Central memory CD4-positive, alpha-beta T cell (primary cell): ENCODE measurements around the gene IPO11.
"Not testable (repeated sequence)": the region's sequence is repeated elsewhere in the genome, so short reads cannot be mapped to it uniquely, and the experiment has no call there.

Experiments used
- DNase-seq: peaks from one replicate; pipeline ENCODE4 v3.0.0; 2022

Gene IPO11

DNA sequence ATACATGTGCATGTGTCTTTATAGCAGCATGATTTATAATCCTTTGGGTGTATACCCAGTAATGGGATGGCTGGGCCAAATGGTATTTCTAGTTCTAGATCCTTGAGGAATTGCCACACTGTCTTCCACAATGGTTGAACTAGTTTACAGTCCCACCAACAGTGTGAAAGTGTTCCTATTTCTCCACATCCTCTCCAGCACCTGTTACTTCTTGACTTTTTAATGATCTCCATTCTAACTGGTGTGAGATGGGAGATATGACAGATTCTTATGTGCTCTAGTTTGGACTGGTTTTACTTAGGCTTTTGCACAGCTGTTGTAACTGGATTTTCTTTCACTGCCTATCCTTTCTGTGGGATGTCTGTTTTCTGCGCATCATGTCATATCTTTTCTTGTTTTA lies 108.2 kb downstream of the IPO11 start:
- not testable (repeated sequence) for DNase-seq

DNA sequence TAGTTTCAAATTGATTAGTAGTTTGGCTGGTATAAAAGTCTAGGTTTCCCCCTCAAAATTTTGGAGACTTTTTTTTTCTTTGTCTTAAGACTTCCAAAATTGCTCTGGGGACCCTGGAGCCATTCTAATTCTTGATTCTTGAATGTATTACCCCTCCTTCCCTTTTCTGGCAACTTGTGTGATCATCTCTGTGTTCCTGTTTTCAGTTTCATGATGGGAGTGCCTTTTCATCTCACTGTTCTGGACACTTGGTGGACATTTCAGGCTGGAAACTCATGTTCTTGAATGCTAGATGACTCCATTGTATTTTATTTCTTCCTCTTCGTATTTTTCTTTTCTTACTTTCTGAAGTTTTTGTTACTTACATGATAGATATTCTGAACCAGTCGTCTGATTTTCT lies 108.8 kb downstream of the IPO11 start:
- no peak for DNase-seq

DNA sequence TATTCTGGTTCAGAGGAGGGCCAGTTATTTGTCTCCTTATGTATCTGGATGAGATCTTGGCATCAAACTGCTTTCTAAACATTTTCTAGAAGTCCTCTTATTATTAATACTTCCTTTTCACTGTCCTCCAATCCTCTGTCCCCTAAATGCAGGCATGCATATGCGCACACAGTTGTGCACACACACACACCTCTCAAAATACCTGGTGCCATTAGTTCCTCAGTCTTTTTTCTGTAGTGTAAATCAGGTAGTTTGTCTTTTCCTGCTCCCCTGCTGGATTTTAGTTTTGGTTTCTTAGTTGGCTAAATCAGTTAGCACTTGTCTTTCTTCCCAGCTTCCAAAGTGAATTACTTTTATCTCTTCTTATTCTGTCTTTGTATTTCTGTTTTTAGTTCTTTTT lies 110.2 kb downstream of the IPO11 start:
- no peak for DNase-seq

DNA sequence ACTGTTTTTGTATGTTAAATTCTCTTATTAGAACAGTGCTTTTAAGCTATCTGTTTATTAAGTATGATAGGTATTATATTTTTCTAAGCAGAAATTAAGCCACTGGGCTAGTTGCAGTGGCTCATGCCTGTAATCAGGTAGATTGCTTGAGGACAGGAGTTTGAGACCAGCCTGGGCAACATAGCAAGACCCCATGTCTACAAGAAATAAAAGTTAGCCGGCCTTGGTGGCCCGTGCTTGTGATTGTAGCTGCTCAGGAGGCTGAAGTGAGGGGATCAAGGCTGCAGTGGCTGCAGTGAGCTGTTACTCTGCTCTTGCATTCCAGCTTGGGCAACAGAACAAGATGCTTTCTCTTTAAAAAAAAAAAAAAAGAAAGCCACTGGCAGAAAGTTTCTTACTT lies 121.0 kb downstream of the IPO11 start:
- DNase-seq: no peak

GRCh38 chr5:62534461-62535236 lies 122.1 kb downstream of the IPO11 start:
- DNase-seq: no peak

GRCh38 chr5:62536232-62536631 lies 123.7 kb downstream of the IPO11 start:
- no peak for DNase-seq

- DNase-seq: no peak
Observed at GRCh38 chr5:62536783-62537182, 124.2 kb downstream of the IPO11 start.

DNA sequence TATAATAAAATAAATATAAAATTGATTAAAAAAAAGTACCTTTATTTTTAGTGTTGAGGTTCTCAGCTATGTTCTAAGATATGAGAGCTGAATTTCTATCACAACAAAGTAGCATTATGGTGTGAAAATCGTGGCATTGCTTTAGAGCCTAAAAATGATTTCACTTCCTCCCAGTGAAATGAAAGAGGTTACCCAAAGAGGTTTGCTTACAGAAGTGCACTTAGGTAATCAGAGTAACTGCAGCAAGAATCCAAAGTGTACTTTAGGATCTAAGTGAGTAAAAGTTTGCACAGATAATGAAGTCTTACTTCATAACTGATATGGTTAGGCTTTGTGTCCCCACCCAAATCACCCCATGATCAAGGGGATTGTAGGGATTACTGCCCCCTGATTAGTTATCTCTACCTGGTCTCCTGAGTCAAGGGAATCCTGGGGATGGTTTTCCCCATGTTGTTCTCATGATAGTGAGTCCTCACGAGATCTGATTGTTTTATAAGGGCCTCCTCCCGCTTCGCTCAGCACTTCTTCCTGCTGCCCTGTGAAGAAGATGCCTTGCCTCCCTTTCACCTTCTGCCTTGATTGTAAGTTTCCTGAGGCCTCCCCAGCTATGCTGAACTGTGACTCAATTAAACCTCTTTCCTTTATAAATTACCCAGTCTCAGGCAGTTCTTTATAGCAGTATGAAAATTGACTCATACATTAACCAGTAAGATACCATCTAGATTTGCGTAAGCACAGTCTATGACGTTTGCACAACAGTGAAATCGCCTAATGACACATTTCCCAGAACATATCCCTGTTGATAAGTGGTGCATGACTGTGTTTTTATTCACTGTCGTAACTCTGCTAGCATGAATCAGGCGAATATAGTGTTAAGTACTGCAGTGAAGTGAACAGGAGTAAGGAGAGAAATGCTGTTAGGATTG lies 125.7 kb downstream of the IPO11 start:
- no peak for DNase-seq

DNA sequence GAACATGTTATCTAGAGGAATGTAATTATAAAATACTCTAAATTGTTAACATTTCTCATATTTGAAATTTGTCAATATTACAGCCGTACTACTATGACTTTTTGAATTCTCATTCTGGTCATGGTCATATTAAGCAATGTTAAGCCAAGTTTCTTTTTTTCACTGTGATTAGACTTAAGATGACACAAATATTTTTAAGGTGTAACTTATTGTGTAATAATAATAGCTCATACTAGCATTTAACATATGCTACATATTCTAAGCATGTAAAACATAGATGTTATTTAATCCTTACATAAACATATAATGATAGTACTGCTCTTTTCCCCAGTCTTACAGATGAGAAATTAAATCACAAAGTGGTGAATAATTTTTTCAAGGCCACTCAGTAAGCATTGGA lies 130.2 kb downstream of the IPO11 start:
- no peak for DNase-seq

- DNase-seq: no peak
Observed at GRCh38 chr5:62547945-62548630, 135.5 kb downstream of the IPO11 start.

GRCh38 chr5:62550103-62550502 lies 137.5 kb downstream of the IPO11 start:
- DNase-seq: no peak

DNA sequence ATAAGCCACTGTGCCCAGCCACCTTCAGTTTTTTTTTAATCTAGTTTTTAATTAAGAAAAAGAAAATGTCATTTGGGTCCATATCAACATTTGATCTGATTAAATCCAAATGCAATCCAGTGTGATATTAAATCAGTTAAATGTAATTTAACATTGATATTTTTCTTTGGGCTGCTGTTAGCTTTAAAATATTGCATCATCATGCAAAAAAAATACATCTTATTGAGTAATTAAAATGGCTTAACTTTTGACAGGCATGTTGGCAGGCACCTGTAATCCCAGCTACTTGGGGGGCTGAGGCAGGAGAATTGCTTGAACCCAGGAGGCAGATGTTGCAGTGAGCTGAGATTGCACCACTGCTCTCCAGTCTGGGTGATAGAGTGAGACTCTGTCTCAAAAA lies 143.4 kb downstream of the IPO11 start:
- DNase-seq: no peak

- no peak for DNase-seq
Observed at GRCh38 chr5:62558941-62559340, 146.4 kb downstream of the IPO11 start.

DNA sequence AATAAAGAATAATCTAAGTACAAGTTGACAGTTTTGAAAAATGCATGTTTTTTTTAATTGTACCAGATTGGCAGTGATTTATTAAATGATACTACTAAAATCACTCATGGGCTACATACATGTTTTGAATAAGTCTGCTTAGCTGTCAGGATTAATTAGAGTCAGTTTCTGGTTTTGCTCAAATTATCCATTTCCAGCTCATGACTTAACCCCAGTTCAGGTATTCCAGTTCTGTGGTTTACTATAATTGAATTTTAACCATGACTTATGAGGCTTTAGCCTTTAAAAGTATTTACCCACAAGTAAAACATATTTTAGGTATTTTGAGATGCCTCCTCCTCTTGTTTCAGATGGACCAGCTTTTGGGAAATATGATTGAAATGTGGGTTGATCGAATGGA lies 148.2 kb downstream of the IPO11 start:
- no peak for DNase-seq

- DNase-seq: no peak
Observed at GRCh38 chr5:62561896-62562295, 149.3 kb downstream of the IPO11 start.

DNA sequence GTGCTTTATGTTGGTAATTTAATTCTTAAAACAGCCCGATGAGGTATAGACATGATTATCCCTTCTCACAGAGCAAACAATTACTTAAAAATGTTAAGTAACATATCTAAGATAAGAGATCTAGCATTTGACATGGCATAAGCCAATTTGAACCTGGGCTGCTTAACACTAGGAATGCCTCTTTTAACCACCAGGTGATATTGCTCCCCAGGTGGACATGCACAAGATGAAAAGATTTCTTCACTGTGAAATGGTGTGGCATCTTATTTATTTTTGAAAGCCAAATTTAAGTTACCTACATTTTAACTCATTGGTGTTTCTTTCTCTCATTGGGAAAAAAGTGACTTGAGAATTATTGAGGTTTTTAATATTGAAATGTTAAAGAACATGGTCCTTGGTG lies 150.3 kb downstream of the IPO11 start:
- DNase-seq: no peak

DNA sequence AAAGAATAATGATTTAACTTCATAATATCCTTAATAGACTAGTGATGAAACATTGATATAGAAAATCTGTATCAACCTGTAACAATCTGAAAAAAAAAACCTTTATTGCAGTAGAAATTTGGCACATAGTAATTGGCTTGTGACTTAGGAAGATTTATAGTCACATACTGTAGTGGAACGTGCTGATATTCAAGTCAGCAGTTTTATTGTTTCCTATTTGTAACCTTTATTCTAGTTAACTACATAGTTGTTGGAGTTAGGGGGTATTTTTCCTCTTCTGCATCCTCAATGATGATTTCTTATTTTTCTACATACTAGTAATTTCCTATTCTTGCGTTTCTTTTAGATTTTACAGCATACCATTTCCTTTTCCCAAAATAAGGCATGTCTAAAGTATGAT lies 151.5 kb downstream of the IPO11 start:
- no peak for DNase-seq

- DNase-seq: not testable (repeated sequence)
Observed at GRCh38 chr5:62565740-62566139, 153.2 kb downstream of the IPO11 start.

DNA sequence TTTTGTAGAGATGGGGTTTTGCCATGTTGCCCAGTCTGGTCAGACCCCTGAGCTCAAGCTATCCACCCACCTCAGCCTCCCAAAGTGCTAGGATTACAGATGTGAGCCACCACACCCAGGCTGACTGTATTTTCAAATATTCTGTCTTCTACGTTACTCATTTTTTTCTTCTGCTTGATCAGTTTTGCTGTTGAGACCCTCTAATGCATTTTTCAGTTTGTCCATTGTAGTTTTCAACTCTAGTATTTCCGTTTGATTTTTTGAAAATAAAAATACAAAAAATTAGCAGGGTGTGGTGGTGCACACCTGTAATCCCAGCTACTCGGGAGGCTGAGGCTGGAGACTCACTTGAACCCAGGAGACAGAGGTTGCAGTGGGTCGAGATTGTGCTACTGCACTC lies 155.6 kb downstream of the IPO11 start:
- DNase-seq: no peak

GRCh38 chr5:62568800-62569432 lies 156.4 kb downstream of the IPO11 start:
- no peak for DNase-seq

DNA sequence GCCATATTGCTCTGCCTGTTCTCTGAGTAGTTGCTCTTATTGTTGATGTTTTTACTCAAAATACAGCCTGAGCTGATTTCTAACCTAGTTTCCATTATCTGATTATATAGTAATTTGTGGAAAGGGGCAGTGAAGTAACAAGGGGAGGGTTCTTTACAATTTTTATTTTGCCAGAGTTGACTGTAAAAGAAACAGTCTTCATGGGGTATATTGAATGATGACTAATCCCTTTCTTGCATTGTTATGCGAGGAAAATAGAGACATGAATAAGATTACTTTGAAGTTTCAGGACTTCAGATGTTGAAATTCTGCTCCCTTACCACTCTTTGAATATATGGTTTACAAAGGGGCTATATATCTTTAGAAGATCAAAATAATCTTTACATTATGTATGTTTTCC lies 156.9 kb downstream of the IPO11 start:
- DNase-seq: no peak

DNA sequence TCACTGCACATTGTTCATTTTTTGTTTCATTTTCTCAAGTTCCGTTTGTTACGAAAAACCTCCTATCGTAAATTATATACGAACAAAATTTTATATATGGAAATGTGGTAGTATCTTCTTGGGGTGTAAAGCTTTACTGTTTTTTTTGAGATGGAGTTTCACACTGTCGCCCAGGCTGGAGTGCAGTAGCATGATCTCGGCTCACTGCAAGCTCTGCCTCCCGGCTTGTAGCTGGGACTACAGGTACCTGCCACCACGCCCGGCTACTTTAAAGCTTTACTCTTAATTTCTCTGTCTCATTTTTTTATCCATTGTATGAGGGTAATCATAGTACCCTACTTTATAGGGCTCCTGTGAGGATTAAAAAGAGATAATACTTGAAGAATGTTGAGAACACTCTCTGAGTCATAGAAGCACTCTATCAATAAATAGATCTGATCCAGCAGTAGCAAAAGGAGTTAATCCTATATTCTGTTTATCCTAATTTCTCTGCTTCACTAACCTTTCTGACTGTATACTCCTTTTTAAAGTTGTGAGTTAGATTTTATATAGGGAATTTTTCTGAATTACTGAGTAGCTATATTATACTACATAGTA lies 160.5 kb downstream of the IPO11 start:
- no peak for DNase-seq

GRCh38 chr5:62574599-62574998 lies 162.0 kb downstream of the IPO11 start:
- no peak for DNase-seq
